22Rv1 (cell line): ENCODE results near the gene LGALS3BP.
"Not testable (repeated sequence)": the region's sequence is repeated elsewhere in the genome, so short reads cannot be mapped to it uniquely, and the experiment has no call there.

Experiments used
- H3K27ac ChIP-seq: fragments of 450-650 bp; 2 replicates; pipeline ENCODE4 v1.5.1; 2017
- CTCF ChIP-seq: fragments of 450-650 bp; IDR thresholded peaks from 2 replicates; pipeline ENCODE4 v1.5.1; 2017; ENCODE audit warnings: mild to moderate bottlenecking
- ZFX ChIP-seq: fragments of 450-650 bp; IDR thresholded peaks from 2 replicates; pipeline ENCODE4 v1.6.1; 2017; ENCODE audit warnings: antibody characterized with exemption, borderline replicate concordance

Gene LGALS3BP

DNA sequence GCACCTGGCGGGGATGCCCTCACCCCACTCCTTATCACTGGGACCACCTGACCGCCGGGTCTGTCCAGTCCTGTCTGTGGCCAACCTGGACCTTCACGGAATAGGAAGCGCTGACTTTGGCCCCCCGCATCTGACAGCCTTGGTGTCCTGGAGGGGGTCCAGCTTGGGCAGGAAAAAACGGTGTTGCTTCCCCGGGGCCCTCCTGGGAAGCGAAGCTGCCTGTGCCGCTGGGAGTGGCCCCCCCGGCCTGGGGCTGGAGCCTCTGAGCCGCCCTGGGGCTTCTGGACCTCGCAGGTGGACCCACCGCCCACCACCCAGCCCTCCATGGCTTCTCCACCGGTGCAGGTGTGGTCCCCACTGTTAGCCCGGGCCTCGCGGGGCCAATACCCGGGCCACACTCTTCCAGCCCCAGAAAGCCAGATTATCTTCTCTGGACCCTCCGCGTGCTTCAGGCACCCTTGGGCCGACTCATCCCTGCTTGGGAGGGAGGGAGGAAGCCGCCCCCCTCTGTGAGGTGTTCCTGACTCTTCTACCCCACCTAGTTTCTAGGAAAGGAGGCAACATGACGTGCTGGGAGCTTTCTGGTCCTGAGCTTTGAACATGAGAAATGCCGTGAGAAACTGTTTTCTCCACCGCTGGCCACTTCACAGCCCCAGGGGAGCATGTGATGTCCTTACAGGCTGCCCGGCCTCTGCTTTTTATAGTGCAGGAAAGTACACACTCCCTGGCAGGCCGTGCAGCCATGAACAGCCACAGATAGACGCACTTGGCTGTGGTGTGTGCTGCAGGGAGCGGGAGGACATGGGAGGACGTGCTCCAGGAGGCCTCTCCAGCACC, 45.4 kb upstream of the LGALS3BP start:
- no peak for TF ChIP-seq CTCF
- no peak for TF ChIP-seq ZFX
- peak overlapping the region; percentile 63 for H3K27ac ChIP-seq

DNA sequence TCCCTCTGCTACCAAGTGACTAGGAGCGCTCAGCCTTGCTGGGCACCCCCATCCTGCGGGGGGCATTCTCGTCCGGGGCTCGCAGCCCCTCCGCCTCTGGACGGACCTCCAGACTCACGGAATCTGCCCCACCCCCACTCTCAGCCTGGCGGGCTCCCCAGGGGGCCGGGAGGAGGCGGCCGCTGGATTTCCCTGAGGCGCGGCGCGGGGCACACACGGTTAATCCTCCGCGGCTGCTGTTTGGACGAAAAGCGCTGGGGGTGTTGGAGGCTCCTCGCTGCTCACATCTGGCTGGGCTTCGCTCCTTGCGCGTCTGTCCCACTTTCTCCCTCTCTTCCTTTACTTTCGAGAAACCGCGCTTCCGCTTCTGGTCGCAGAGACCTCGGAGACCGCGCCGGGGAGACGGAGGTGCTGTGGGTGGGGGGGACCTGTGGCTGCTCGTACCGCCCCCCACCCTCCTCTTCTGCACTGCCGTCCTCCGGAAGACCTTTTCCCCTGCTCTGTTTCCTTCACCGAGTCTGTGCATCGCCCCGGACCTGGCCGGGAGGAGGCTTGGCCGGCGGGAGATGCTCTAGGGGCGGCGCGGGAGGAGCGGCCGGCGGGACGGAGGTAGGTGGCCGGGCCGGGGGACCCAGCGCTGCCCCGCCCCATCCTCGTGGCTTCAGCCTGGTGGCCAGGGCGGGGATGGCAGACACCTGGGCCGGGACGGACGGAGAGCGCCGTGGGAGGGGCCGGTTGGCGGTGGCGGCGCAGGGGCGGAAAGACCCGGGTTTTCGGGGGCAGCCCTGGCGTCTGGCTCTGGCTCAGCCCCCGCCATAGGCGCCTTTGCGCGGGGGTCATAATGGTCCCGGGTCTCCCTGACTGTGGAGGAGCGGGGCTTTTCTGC, 44.4 kb upstream of the LGALS3BP start, which contains the start of gene C1QTNF1:
TSS of gene C1QTNF1 (plus strand) at position 284 of the 886 bp plus-strand sequence. CDS start 19,800 bp downstream, outside the sequence.
- TF ChIP-seq ZFX (no peak), CTCF (peak; percentile 56)
- H3K27ac ChIP-seq: peak within 1 kb of the TSS; percentile 63; the same call in 1 of the 2 replicates

GRCh38 chr17:79023180-79023705, 43.5 kb upstream of the LGALS3BP start:
- H3K27ac ChIP-seq: no peak overlapping the region
- no peak for TF ChIP-seq CTCF
- TF ChIP-seq ZFX: no peak

GRCh38 chr17:79022507-79022991, 42.8 kb upstream of the LGALS3BP start:
- TF ChIP-seq CTCF: no peak
- no peak for TF ChIP-seq ZFX
- no peak overlapping the region for H3K27ac ChIP-seq

GRCh38 chr17:79021929-79022328, 42.2 kb upstream of the LGALS3BP start:
- not testable (repeated sequence) for H3K27ac ChIP-seq

GRCh38 chr17:79020631-79021301, 41.0 kb upstream of the LGALS3BP start:
- no peak for TF ChIP-seq ZFX
- no peak for TF ChIP-seq CTCF
- no peak overlapping the region for H3K27ac ChIP-seq
